Mesendoderm (in vitro differentiated cells): Measurements from ENCODE around the gene NAIF1.

Experiments
- DNase-seq: peaks from one replicate; pipeline ENCODE4 v3.0.0; 2013
- H2AK5ac ChIP-seq: 2 replicates; pipeline ENCODE4 v1.6.1; 2013; ENCODE audit warnings: low read length, inconsistent platforms
- H2BK120ac ChIP-seq: 2 replicates; pipeline ENCODE4 v1.6.1; 2013; ENCODE audit warnings: low read depth, mild to moderate bottlenecking, low read length, moderate library complexity, mixed read lengths
- H2BK15ac ChIP-seq: replicated peaks from 2 replicates; pipeline ENCODE4 v1.6.1; 2013; ENCODE audit warnings: low read depth, mild to moderate bottlenecking, moderate library complexity
- H2BK5ac ChIP-seq: 2 replicates; pipeline ENCODE4 v1.6.1; 2013; ENCODE audit warnings: low read length, inconsistent platforms
- H3K18ac ChIP-seq: 2 replicates; pipeline ENCODE4 v1.6.1; 2013; ENCODE audit warnings: mild to moderate bottlenecking, low read length, mixed read lengths
- H3K23ac ChIP-seq: one replicate; pipeline ENCODE4 v1.6.1; 2013; ENCODE audit warnings: low read length
- H3K27ac ChIP-seq: 2 replicates; pipeline ENCODE4 v1.5.1; 2013; ENCODE audit warnings: low read depth, mild to moderate bottlenecking, inconsistent platforms, low read length, moderate library complexity
- H3K27me3 ChIP-seq: 2 replicates; pipeline ENCODE4 v1.6.1; 2013; ENCODE audit warnings: low read length, control low read depth, mild to moderate bottlenecking, inconsistent platforms; ENCODE audit not compliant: insufficient read depth, poor library complexity
- H3K36me3 ChIP-seq: 2 replicates; pipeline ENCODE4 v1.6.1; 2013; ENCODE audit warnings: low read length, inconsistent platforms; ENCODE audit not compliant: control insufficient read depth, insufficient read depth
- H3K4ac ChIP-seq: one replicate; pipeline ENCODE4 v1.6.1; 2013; ENCODE audit warnings: low read depth, mild to moderate bottlenecking, low read length, moderate library complexity
- H3K4me1 ChIP-seq: 2 replicates; pipeline ENCODE4 v1.6.1; 2013; ENCODE audit warnings: low read depth, low read length, inconsistent platforms; ENCODE audit not compliant: control insufficient read depth
- H3K4me2 ChIP-seq: 2 replicates; pipeline ENCODE4 v1.6.1; 2013; ENCODE audit warnings: low read length
- H3K4me3 ChIP-seq: 2 replicates; pipeline ENCODE4 v1.5.1; 2013; ENCODE audit warnings: mild to moderate bottlenecking, low read length
- H3K56ac ChIP-seq: one replicate; pipeline ENCODE4 v1.6.1; 2013; ENCODE audit warnings: low read length
- H3K79me1 ChIP-seq: 2 replicates; pipeline ENCODE4 v1.6.1; 2013; ENCODE audit warnings: low read length, inconsistent platforms
- H3K79me2 ChIP-seq: 2 replicates; pipeline ENCODE4 v1.6.1; 2013; ENCODE audit warnings: mild to moderate bottlenecking, low read length; ENCODE audit not compliant: control insufficient read depth, insufficient read depth
- H3K9ac ChIP-seq: 2 replicates; pipeline ENCODE4 v1.6.1; 2013; ENCODE audit warnings: low read length, inconsistent platforms
- H4K5ac ChIP-seq: one replicate; pipeline ENCODE4 v1.6.1; 2013; ENCODE audit warnings: low read length
- H4K8ac ChIP-seq: one replicate; pipeline ENCODE4 v1.6.1; 2013; ENCODE audit warnings: low read depth, mild to moderate bottlenecking, control low read depth, low read length, moderate library complexity
- WGBS: extraction: QIAGEN DNeasy Blood & Tissue Kit; methylation state at CpG from one replicate; pipeline ENCODE4 v1.1.7; 2013; ENCODE audit warnings: low lambda C conversion rate, missing lambda C conversion rate; ENCODE audit not compliant: insufficient coverage; ENCODE audit errors: extremely low coverage; 5-methylcytosine and 5-hydroxymethylcytosine counted together

Gene NAIF1

GRCh38 chr9:128102861-128103588, 35.9 kb upstream of the NAIF1 start:
- Histone ChIP-seq H3K4ac (no peak overlapping the region), H3K18ac (no peak overlapping the region), H4K5ac (no peak overlapping the region), H3K4me2 (no peak overlapping the region), H3K27me3 (no peaks in the 10 kb centered on the region), H3K23ac (no peak overlapping the region), H3K4me1 (peaks cover 10% of the 10 kb centered on the region), H2BK120ac (no peak overlapping the region), H2BK5ac (no peak overlapping the region), H3K27ac (no peak overlapping the region), H4K8ac (no peak overlapping the region), H3K9ac (no peak overlapping the region), H3K56ac (no peak overlapping the region), H3K36me3 (peaks cover 8% of the 10 kb centered on the region), H3K4me3 (no peak overlapping the region), H3K79me1 (peaks cover 21% of the 10 kb centered on the region), H3K79me2 (peaks cover 15% of the 10 kb centered on the region), H2BK15ac (no peak overlapping the region), H2AK5ac (no peak overlapping the region)
- no peak for DNase-seq
- no CpG with 5 or more reads among the region's 23 CpGs for WGBS

GRCh38 chr9:128102196-128102595, 35.1 kb upstream of the NAIF1 start:
- no peak for DNase-seq
- no CpG with 5 or more reads among the region's 13 CpGs for WGBS
- Histone ChIP-seq H3K27ac (no peak overlapping the region), H3K18ac (no peak overlapping the region), H3K4me1 (peaks cover 13% of the 10 kb centered on the region), H3K79me2 (peaks cover 15% of the 10 kb centered on the region), H2BK120ac (no peak overlapping the region), H3K79me1 (peaks cover 23% of the 10 kb centered on the region), H3K36me3 (peaks cover 4% of the 10 kb centered on the region), H2BK15ac (no peak overlapping the region), H3K27me3 (no peaks in the 10 kb centered on the region), H2AK5ac (no peak overlapping the region), H3K9ac (no peak overlapping the region), H3K23ac (no peak overlapping the region), H3K4ac (no peak overlapping the region), H3K4me2 (no peak overlapping the region), H2BK5ac (no peak overlapping the region), H3K56ac (no peak overlapping the region), H3K4me3 (no peak overlapping the region), H4K8ac (no peak overlapping the region), H4K5ac (no peak overlapping the region)

DNA sequence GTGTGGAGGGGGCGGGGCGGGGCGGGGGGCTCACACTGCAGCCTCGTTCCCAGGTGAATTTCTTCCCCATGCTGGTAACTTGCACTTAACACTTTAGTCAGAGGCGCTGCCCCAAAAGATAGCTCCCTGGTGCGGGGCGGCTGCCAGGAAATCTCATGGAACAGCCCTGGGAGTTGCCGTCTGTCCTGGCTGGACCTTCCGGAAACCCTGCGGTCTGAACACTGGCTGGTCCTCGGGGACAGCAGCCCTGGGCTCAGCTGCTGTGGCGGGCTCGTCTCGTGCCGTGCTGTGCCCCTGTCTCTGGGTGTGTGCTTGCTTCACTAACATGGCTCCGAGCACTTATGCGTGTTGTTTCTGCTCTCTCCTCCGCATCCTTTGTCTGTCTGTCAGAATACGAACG, 34.6 kb upstream of the NAIF1 start:
- Histone ChIP-seq H3K79me1 (peaks cover 25% of the 10 kb centered on the region), H3K4ac (no peak overlapping the region), H4K5ac (no peak overlapping the region), H3K56ac (no peak overlapping the region), H3K36me3 (peaks cover 4% of the 10 kb centered on the region), H3K4me1 (peaks cover 13% of the 10 kb centered on the region), H3K23ac (no peak overlapping the region), H4K8ac (no peak overlapping the region), H2AK5ac (no peak overlapping the region), H3K79me2 (peaks cover 17% of the 10 kb centered on the region), H3K4me3 (no peak overlapping the region), H3K9ac (no peak overlapping the region), H2BK5ac (no peak overlapping the region), H3K27me3 (no peaks in the 10 kb centered on the region), H3K18ac (no peak overlapping the region), H2BK15ac (no peak overlapping the region), H3K27ac (no peak overlapping the region), H2BK120ac (no peak overlapping the region), H3K4me2 (no peak overlapping the region)
- no CpG with 5 or more reads among the region's 20 CpGs for WGBS
- DNase-seq: no peak

GRCh38 chr9:128101231-128101661, 34.1 kb upstream of the NAIF1 start:
- no peak overlapping the region for H3K9ac ChIP-seq
- H3K79me1 ChIP-seq: peaks cover 25% of the 10 kb centered on the region
- H4K5ac ChIP-seq: no peak overlapping the region
- no peak overlapping the region for H4K8ac ChIP-seq
- no peak overlapping the region for H3K4ac ChIP-seq
- H2BK120ac ChIP-seq: no peak overlapping the region
- WGBS: no CpG with 5 or more reads among the region's 12 CpGs
- H2AK5ac ChIP-seq: no peak overlapping the region
- no peak overlapping the region for H3K18ac ChIP-seq
- no peak overlapping the region for H3K23ac ChIP-seq
- no peak for DNase-seq
- H3K56ac ChIP-seq: no peak overlapping the region
- H2BK5ac ChIP-seq: no peak overlapping the region
- no peak overlapping the region for H3K4me2 ChIP-seq
- no peak overlapping the region for H3K27ac ChIP-seq
- peaks cover 17% of the 10 kb centered on the region for H3K79me2 ChIP-seq
- H3K4me1 ChIP-seq: peaks cover 13% of the 10 kb centered on the region
- H3K36me3 ChIP-seq: peaks cover 4% of the 10 kb centered on the region
- H2BK15ac ChIP-seq: no peak overlapping the region
- no peak overlapping the region for H3K4me3 ChIP-seq
- H3K27me3 ChIP-seq: no peaks in the 10 kb centered on the region

GRCh38 chr9:128100581-128100980, 33.5 kb upstream of the NAIF1 start:
- Histone ChIP-seq H2BK5ac (no peak overlapping the region), H3K27me3 (no peaks in the 10 kb centered on the region), H4K8ac (no peak overlapping the region), H3K4me2 (no peak overlapping the region), H3K4me1 (peaks cover 13% of the 10 kb centered on the region), H2BK15ac (no peak overlapping the region), H2BK120ac (no peak overlapping the region), H4K5ac (no peak overlapping the region), H3K9ac (no peak overlapping the region), H2AK5ac (no peak overlapping the region), H3K18ac (no peak overlapping the region), H3K36me3 (peaks cover 4% of the 10 kb centered on the region), H3K4me3 (no peak overlapping the region), H3K27ac (no peak overlapping the region), H3K56ac (no peak overlapping the region), H3K4ac (no peak overlapping the region), H3K23ac (no peak overlapping the region), H3K79me2 (peaks cover 17% of the 10 kb centered on the region), H3K79me1 (peaks cover 25% of the 10 kb centered on the region)
- no peak for DNase-seq
- no CpG with 5 or more reads among the region's 10 CpGs for WGBS
